ENCODE data around the gene CDH23.

Gene CDH23

DNA sequence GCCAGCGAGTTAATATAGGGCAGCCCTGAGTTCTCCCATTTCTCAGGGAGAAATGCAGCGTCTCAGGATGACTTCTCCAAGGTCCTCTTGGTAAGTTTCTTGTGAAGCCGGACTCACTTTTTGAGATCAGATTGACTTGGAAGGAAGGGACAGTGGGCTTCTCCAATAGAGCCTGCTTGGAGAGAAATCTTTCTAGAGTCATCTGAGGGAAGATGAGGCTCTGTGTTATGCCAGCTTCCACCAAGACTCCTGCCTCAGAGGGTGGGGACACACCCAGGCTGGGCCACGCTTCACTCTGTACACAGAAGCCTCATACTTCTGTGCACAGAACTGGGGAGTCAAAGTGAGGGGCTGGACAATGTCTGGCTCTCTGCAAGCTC, 317.3 kb downstream of the CDH23 start:
- no peak for ATAC-seq
- no peak for TF ChIP-seq ZC3H10 (CRISPR knock-in tag; IDR thresholded peaks at IDR 0.05)
- TF ChIP-seq TOX (CRISPR knock-in tag; IDR thresholded peaks at IDR 0.05; ENCODE audit: borderline replicate concordance): no peak
- TF ChIP-seq, protein P1, sequence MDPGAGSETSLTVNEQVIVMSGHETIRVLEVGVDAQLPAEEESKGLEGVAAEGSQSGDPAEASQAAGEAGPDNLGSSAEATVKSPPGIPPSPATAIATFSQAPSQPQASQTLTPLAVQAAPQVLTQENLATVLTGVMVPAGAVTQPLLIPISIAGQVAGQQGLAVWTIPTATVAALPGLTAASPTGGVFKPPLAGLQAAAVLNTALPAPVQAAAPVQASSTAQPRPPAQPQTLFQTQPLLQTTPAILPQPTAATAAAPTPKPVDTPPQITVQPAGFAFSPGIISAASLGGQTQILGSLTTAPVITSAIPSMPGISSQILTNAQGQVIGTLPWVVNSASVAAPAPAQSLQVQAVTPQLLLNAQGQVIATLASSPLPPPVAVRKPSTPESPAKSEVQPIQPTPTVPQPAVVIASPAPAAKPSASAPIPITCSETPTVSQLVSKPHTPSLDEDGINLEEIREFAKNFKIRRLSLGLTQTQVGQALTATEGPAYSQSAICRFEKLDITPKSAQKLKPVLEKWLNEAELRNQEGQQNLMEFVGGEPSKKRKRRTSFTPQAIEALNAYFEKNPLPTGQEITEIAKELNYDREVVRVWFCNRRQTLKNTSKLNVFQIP (CRISPR knock-in tag; IDR thresholded peaks at IDR 0.05; ENCODE audit: borderline replicate concordance, low read depth): no peak
- TF ChIP-seq BACH2 (CRISPR knock-in tag; IDR thresholded peaks at IDR 0.05; ENCODE audit: borderline replicate concordance): no peak
- no peak for TF ChIP-seq ARNTL (CRISPR knock-in tag; IDR thresholded peaks at IDR 0.05; ENCODE audit: borderline replicate concordance, low read depth)
- TF ChIP-seq PATZ1 (CRISPR knock-in tag; IDR thresholded peaks at IDR 0.05; ENCODE audit: borderline replicate concordance): no peak
- TF ChIP-seq ZNF565 (CRISPR knock-in tag; conservative IDR thresholded peaks at IDR 0.05; ENCODE audit: low read depth): no peak
- TF ChIP-seq GLIS3 (CRISPR knock-in tag; IDR thresholded peaks at IDR 0.05): no peak
- TF ChIP-seq CSDC2 (CRISPR knock-in tag; IDR thresholded peaks at IDR 0.05): no peak
- no peak for TF ChIP-seq PPARA (CRISPR knock-in tag; IDR thresholded peaks at IDR 0.05; ENCODE audit: borderline replicate concordance)
- no peak for TF ChIP-seq ZNF70 (CRISPR knock-in tag; IDR thresholded peaks at IDR 0.05)
- no peak for TF ChIP-seq RARB (CRISPR knock-in tag; IDR thresholded peaks at IDR 0.05)
- no peak for TF ChIP-seq ESRRG (CRISPR knock-in tag; IDR thresholded peaks at IDR 0.05)
- no peak for TF ChIP-seq ZFP3 (CRISPR knock-in tag; IDR thresholded peaks at IDR 0.05)
- no peak for TF ChIP-seq ZNF8 (CRISPR knock-in tag; IDR thresholded peaks at IDR 0.05)
- TF ChIP-seq TCF4 (CRISPR knock-in tag; IDR thresholded peaks at IDR 0.05; ENCODE audit: borderline replicate concordance): no peak
- TF ChIP-seq TSHZ2 (CRISPR knock-in tag; IDR thresholded peaks at IDR 0.05): no peak

DNA sequence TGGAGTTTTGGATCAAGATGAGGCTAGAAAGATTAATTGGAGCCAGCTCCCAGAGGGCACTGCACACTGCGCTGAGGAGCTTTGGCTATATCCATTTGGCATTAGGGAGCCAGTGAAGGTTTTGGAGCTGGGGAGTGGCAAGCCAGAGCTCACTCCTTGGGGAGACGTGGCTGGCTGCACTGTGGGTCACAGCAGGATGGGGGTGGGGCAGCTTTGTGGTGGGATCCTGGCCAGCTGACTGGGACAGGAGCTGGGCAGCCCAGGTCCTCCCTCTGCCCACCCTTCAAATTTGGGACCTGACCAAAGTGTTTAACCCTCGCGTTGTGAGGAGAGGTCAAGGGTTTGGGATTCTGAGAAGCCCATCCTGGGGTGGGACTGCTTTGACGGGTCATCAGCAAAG, 317.9 kb downstream of the CDH23 start:
- no peak for ATAC-seq
- no peak for TF ChIP-seq TCF4 (CRISPR knock-in tag; IDR thresholded peaks at IDR 0.05; ENCODE audit: borderline replicate concordance)

- ATAC-seq: no peak
These were observed 318.3 kb downstream of the CDH23 start for GRCh38 chr10:71715026-71715425.

GRCh38 chr10:71715860-71716259, 319.1 kb downstream of the CDH23 start:
- TF ChIP-seq ZC3H10 (CRISPR knock-in tag; IDR thresholded peaks at IDR 0.05): no peak
- no peak for TF ChIP-seq PPARA (CRISPR knock-in tag; IDR thresholded peaks at IDR 0.05; ENCODE audit: borderline replicate concordance)
- TF ChIP-seq ARNTL (CRISPR knock-in tag; IDR thresholded peaks at IDR 0.05; ENCODE audit: borderline replicate concordance, low read depth): no peak
- TF ChIP-seq ZFP3 (CRISPR knock-in tag; IDR thresholded peaks at IDR 0.05): no peak
- no peak for TF ChIP-seq ISL1 (CRISPR knock-in tag; IDR thresholded peaks at IDR 0.05)
- TF ChIP-seq OSR1 (CRISPR knock-in tag; IDR thresholded peaks at IDR 0.05): no peak
- ATAC-seq: no peak

More at GRCh38 chr10:71715026-71715425, 318.3 kb downstream of the CDH23 start:
- TF ChIP-seq ARNTL (CRISPR knock-in tag; IDR thresholded peaks at IDR 0.05; ENCODE audit: borderline replicate concordance, low read depth): no peak
- no peak for TF ChIP-seq TOX (CRISPR knock-in tag; IDR thresholded peaks at IDR 0.05; ENCODE audit: borderline replicate concordance)
- TF ChIP-seq ZC3H10 (CRISPR knock-in tag; IDR thresholded peaks at IDR 0.05): no peak
- TF ChIP-seq BACH2 (CRISPR knock-in tag; IDR thresholded peaks at IDR 0.05; ENCODE audit: borderline replicate concordance): no peak

GRCh38 chr10:71716426-71716825, 319.7 kb downstream of the CDH23 start:
- no peak for TF ChIP-seq RARB (CRISPR knock-in tag; IDR thresholded peaks at IDR 0.05)
- no peak for TF ChIP-seq GLIS3 (CRISPR knock-in tag; IDR thresholded peaks at IDR 0.05)
- TF ChIP-seq ZNF70 (CRISPR knock-in tag; IDR thresholded peaks at IDR 0.05): no peak
- no peak for ATAC-seq

DNA sequence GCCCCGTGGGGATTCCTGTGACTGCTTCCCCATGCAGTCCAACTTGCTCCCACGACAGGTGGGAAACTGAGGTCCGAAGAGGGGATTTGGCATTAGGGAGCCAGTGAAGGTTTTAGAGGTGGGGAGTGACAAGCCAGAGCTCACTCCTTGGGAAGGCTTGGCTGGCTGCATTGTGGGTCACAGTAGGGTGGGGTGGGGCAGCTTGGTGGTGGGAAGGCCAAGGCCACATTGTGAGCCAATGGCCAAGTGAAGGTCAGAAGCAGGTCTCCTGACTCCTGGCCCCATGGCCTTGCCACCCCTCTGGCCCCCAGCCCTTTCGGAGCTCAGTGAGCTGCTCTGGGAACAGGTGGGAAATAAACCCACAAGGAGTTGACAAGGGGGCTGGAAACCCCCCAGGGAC, 320.3 kb downstream of the CDH23 start:
- no peak for ATAC-seq
- TF ChIP-seq ARNTL (CRISPR knock-in tag; IDR thresholded peaks at IDR 0.05; ENCODE audit: borderline replicate concordance, low read depth) (no peak), ISL1 (CRISPR knock-in tag; IDR thresholded peaks at IDR 0.05) (no peak), RARB (CRISPR knock-in tag; IDR thresholded peaks at IDR 0.05) (no peak), SNAI2 (CRISPR knock-in tag; IDR thresholded peaks at IDR 0.05) (no peak), CSRNP3 (CRISPR knock-in tag; IDR thresholded peaks at IDR 0.05) (no peak), CREB5 (CRISPR knock-in tag; IDR thresholded peaks at IDR 0.05; ENCODE audit: low read depth) (no peak), ESRRG (CRISPR knock-in tag; IDR thresholded peaks at IDR 0.05) (no peak), TCF4 (CRISPR knock-in tag; IDR thresholded peaks at IDR 0.05; ENCODE audit: borderline replicate concordance) (no peak)
- TF ChIP-seq, protein P1 (CRISPR knock-in tag; IDR thresholded peaks at IDR 0.05; ENCODE audit: borderline replicate concordance, low read depth): no peak
